Thyroid gland (tissue), 4 donors: ENCODE data around the gene GNE.

Experiments used
- POLR2A ChIP-seq, 2 donors: fragments of 450-650 bp; IDR thresholded peaks; one replicate each; pipeline ENCODE4 v1.6.1; 2017; ENCODE audit warnings: antibody characterized with exemption in 2 of 2, mild to moderate bottlenecking in 2 of 2, moderate library complexity in 1 of 2
- TF ChIP-seq, protein P1 (sequence below), 6 experiments: fragments of 200-600 bp in 3 of 6; fragments of 450-650 bp in 3 of 6; sonication (generic) in 3 of 6; IDR thresholded peaks; one replicate each; pipeline ENCODE4 v1.5.1; 2016 to 2019; ENCODE audit warnings: antibody characterized with exemption in 6 of 6, mild to moderate bottlenecking in 2 of 6, inconsistent platforms in 1 of 6, moderate library complexity in 1 of 6

DNA sequence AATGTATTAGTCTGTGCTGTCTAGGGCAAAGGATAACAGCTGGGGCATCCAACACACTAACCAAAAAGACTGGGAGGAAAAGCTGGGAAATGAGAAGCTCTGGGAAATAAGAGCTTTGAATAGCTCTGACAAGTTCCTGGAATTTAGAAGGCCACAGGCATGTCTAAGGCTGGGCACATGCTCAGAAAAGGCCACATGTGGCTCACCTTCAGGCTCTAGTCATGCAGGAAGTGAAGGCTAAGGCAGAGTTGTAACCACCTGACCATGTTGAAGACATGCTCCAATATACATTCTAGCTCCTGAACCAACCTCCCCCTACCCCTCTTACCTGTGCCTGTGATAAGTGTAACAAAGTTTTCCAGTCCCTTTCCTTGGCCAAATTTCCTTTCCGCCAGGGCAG is 35.8 kb downstream of the GNE start:
- TF ChIP-seq, protein P1, sequence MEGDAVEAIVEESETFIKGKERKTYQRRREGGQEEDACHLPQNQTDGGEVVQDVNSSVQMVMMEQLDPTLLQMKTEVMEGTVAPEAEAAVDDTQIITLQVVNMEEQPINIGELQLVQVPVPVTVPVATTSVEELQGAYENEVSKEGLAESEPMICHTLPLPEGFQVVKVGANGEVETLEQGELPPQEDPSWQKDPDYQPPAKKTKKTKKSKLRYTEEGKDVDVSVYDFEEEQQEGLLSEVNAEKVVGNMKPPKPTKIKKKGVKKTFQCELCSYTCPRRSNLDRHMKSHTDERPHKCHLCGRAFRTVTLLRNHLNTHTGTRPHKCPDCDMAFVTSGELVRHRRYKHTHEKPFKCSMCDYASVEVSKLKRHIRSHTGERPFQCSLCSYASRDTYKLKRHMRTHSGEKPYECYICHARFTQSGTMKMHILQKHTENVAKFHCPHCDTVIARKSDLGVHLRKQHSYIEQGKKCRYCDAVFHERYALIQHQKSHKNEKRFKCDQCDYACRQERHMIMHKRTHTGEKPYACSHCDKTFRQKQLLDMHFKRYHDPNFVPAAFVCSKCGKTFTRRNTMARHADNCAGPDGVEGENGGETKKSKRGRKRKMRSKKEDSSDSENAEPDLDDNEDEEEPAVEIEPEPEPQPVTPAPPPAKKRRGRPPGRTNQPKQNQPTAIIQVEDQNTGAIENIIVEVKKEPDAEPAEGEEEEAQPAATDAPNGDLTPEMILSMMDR (IDR thresholded peaks at IDR 0.05): no peak
- no peak for TF ChIP-seq POLR2A (IDR thresholded peaks at IDR 0.05)
